Glutamatergic neuron (in vitro differentiated cells): Measurements from ENCODE around the gene NYAP2. TPM values are rescaled to one million over a fixed set of nuclear protein-coding genes. Genes with fewer than 3 reads are reported as not detected.
A peak's percentile ranks its signal among the peaks of the same experiment; 100 is the strongest.

Source experiments
- DNase-seq: peaks from one replicate; pipeline ENCODE4 v3.0.0; 2022
- H3K27ac Mint-ChIP-seq: one replicate; pipeline ENCODE4 v1.8.0; 2020; ENCODE audit warnings: mild to moderate bottlenecking, mixed read lengths, inconsistent platforms; ENCODE audit not compliant: unreplicated experiment
- H3K27me3 Mint-ChIP-seq: one replicate; pipeline ENCODE4 v1.8.0; 2020; ENCODE audit warnings: mild to moderate bottlenecking, moderate library complexity, mixed read lengths, inconsistent platforms; ENCODE audit not compliant: unreplicated experiment
- H3K36me3 Mint-ChIP-seq: one replicate; pipeline ENCODE4 v1.8.0; 2020; ENCODE audit warnings: mild to moderate bottlenecking, mixed read lengths, inconsistent platforms; ENCODE audit not compliant: unreplicated experiment
- H3K4me1 Mint-ChIP-seq: one replicate; pipeline ENCODE4 v1.8.0; 2020; ENCODE audit warnings: mild to moderate bottlenecking, low read depth, mixed read lengths, inconsistent platforms; ENCODE audit not compliant: unreplicated experiment
- H3K4me3 Mint-ChIP-seq: one replicate; pipeline ENCODE4 v1.8.0; 2020; ENCODE audit warnings: mild to moderate bottlenecking, mixed read lengths, inconsistent platforms; ENCODE audit not compliant: unreplicated experiment
- H3K9me3 Mint-ChIP-seq: one replicate; pipeline ENCODE4 v1.8.0; 2020; ENCODE audit warnings: mild to moderate bottlenecking, moderate library complexity, mixed read lengths, inconsistent platforms; ENCODE audit not compliant: unreplicated experiment
- total RNA-seq: library from RNA; stranded (reverse); fragmentation: NEBNext Ultra II Directional; extraction: Animal tissue kit (Norgen Biotek cat#: 25700); gene quantifications from one replicate; pipeline ENCODE4 v1.2.1, GENCODE V29; 2021; ENCODE audit not compliant: unreplicated experiment
- TF ChIP-seq, protein P1 (sequence below): fragments of 200-600 bp; sonication (generic); IDR thresholded peaks from one replicate; pipeline ENCODE4 v1.5.0; 2021; ENCODE audit not compliant: partially characterized antibody, unreplicated experiment

NYAP2 gene
- total RNA-seq, 1 donor from 2014 or later: 0.32 TPM

DNA sequence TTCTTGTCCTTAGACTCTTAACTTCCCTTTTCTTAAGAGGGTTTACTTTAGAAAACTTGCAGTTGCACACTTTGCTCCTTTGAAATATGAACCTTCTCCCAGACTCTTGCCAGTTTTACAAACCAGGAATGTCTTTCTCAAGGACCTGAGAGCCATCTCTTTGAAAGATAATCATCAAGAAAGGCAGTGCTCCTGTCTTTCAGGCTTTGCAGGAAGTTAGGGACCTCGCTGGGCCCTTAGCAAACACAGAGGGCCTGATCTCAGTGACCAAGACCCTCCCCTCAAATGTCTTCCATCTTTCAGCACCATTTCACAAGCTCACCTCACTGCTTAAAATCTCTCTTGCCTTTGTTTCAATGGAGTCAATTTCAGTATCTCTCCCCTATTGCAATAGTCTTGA lies 32.0 kb upstream of the NYAP2 start:
- H3K27me3 Mint-ChIP-seq: no peaks in the 10 kb centered on the region
- H3K4me3 Mint-ChIP-seq: no peak overlapping the region
- H3K9me3 Mint-ChIP-seq: no peaks in the 10 kb centered on the region
- no peak overlapping the region for H3K27ac Mint-ChIP-seq
- no peaks in the 10 kb centered on the region for H3K36me3 Mint-ChIP-seq
- H3K4me1 Mint-ChIP-seq: no peaks in the 10 kb centered on the region
- TF ChIP-seq, protein P1, sequence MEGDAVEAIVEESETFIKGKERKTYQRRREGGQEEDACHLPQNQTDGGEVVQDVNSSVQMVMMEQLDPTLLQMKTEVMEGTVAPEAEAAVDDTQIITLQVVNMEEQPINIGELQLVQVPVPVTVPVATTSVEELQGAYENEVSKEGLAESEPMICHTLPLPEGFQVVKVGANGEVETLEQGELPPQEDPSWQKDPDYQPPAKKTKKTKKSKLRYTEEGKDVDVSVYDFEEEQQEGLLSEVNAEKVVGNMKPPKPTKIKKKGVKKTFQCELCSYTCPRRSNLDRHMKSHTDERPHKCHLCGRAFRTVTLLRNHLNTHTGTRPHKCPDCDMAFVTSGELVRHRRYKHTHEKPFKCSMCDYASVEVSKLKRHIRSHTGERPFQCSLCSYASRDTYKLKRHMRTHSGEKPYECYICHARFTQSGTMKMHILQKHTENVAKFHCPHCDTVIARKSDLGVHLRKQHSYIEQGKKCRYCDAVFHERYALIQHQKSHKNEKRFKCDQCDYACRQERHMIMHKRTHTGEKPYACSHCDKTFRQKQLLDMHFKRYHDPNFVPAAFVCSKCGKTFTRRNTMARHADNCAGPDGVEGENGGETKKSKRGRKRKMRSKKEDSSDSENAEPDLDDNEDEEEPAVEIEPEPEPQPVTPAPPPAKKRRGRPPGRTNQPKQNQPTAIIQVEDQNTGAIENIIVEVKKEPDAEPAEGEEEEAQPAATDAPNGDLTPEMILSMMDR: no peak
- DNase-seq: no peak

DNA sequence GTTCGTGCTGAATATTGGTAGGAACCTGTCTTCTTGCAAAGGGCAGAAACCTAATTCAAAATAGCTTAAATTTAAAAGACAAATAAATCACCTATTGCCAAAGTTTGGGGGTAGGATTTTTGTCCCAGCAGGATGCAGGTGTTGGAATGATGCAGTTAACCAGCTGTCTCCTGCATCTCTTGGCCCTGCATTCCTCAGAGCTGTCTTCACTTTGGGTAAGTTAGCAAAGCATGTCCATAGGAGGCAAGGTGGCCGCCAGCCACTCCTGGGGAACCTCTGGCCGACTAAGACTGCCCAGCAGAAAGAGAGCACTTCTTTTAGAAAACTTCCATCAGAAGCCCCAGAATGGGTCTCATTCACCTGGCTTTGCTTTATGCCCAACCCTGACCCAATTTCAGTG lies 20.5 kb upstream of the NYAP2 start:
- TF ChIP-seq, protein P1: no peak
- Mint-ChIP-seq H3K4me3 (no peak overlapping the region), H3K27me3 (no peaks in the 10 kb centered on the region), H3K36me3 (no peaks in the 10 kb centered on the region), H3K27ac (no peak overlapping the region), H3K9me3 (no peaks in the 10 kb centered on the region), H3K4me1 (no peaks in the 10 kb centered on the region)
- DNase-seq: no peak

DNA sequence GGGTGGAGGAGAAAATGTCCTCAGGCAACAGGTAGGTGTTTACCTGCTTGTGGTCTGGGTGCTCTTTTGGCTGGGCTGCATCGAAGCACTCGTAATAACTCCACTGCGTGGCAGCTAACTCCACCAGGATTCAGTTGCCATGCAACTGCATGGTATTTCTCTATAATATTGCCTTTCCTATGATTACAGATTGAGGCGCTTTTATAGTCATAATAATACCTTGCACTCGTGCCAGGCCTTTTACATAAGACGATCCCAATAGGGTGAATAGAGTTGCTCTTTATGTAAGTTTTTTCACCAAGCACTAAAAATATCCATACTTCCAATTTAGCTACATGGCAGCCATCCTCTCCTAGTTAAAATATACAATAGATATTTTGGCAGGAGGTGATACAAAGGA lies 19.7 kb upstream of the NYAP2 start:
- Mint-ChIP-seq H3K27ac (no peak overlapping the region), H3K4me1 (no peaks in the 10 kb centered on the region), H3K27me3 (no peaks in the 10 kb centered on the region), H3K4me3 (no peak overlapping the region), H3K9me3 (peaks cover 1% of the 10 kb centered on the region), H3K36me3 (no peaks in the 10 kb centered on the region)
- TF ChIP-seq, protein P1: no peak
- DNase-seq: no peak

DNA sequence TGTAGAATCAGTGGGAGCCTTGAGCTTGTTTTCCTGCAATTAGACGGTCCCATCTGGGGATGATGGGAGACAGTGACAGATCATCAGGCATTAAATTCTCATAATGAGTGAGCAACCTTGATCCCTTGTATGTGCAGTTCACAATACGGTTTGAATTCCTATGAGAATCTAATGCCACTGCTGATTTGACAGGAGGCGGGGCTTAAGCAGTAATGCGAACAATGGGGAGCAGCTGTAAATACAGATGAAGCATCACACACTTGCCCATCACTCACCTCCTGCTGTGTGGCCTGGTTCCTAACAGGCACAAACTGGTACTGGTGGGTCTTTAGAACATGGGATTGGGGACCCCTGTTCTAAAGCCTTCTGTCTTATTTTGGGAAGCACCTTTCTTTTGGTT lies 17.9 kb upstream of the NYAP2 start:
- TF ChIP-seq, protein P1: no peak
- H3K4me3 Mint-ChIP-seq: no peak overlapping the region
- H3K4me1 Mint-ChIP-seq: no peaks in the 10 kb centered on the region
- H3K27me3 Mint-ChIP-seq: no peaks in the 10 kb centered on the region
- H3K36me3 Mint-ChIP-seq: no peaks in the 10 kb centered on the region
- H3K9me3 Mint-ChIP-seq: peaks cover 1% of the 10 kb centered on the region
- no peak overlapping the region for H3K27ac Mint-ChIP-seq
- no peak for DNase-seq

DNA sequence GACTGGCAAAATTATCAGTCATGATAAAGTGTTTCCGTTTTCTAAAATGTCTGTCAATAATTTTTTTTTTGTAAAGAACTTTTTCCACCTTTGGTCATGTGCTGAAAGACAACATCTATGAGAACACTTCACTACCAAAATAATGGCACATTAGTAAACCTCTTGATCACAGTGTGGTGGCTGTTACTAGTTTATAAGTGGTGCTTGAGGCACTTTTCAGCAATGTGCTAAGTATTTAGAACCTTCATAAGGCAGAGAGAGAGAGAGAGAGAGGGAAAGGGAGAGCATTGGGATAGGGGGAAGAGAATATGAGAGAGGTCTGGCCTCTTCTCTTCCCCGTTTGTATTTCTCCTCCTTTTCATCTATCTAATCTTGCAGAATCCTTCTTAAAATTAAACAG lies 1.1 kb upstream of the NYAP2 start:
- peak overlapping the region; percentile 44 for H3K4me3 Mint-ChIP-seq
- H3K4me1 Mint-ChIP-seq: peaks cover 38% of the 10 kb centered on the region
- H3K27me3 Mint-ChIP-seq: peaks cover 6% of the 10 kb centered on the region
- no peak for DNase-seq
- H3K36me3 Mint-ChIP-seq: no peaks in the 10 kb centered on the region
- H3K27ac Mint-ChIP-seq: peak overlapping the region; percentile 40
- TF ChIP-seq, protein P1: no peak
- H3K9me3 Mint-ChIP-seq: no peaks in the 10 kb centered on the region
